HepG2 (cell line): ENCODE data around the gene FAM171A2. TPM values are rescaled to one million over a fixed set of nuclear protein-coding genes. Genes with fewer than 3 reads are reported as not detected.
"Not testable (repeated sequence)": the region's sequence is repeated elsewhere in the genome, so short reads cannot be mapped to it uniquely, and the experiment has no call there.

Source experiments
- ATAC-seq: fragments of 200-7000 bp; cut with Tn5 transposase; 3 replicates; pipeline ENCODE4 v1.9.1; 2020; ENCODE audit warnings: mild to moderate bottlenecking, moderate library complexity
- BruUV-seq: library from RNA; stranded (reverse); fragments of 400-500 nt; replicated peaks from 2 replicates; lab custom pipeline; 2021; lab: Mats Ljungman, UMichigan
- CTCF ChIA-PET: fragments of 300-600 bp; formaldehyde crosslinking; extraction: SDS; loops from one replicate; lab custom pipeline; 2021; ENCODE audit warnings: low total read pairs, inconsistent platforms, low intra/inter-chr PET ratio; lab: Yijun Ruan, JAX
- POLR2A ChIA-PET: fragments of 350-600 bp; sonication (Branson Sonifier 250); formaldehyde crosslinking; loops from one replicate; lab custom pipeline; 2020; ENCODE audit warnings: antibody characterized with exemption, inconsistent platforms; lab: Yijun Ruan, JAX
- DNase-seq: peaks from one replicate; pipeline ENCODE4 v3.0.0-alpha.2; 2015; ENCODE audit warnings: low spot score
- FAIRE-seq: peaks from 3 replicates; lab custom pipeline; 2011; peaks lifted over from hg19 to GRCh38; lab: Jason Lieb, UNC
- H2AFZ ChIP-seq: one replicate; pipeline ENCODE4 v1.6.1; 2011; ENCODE audit warnings: low read length, inconsistent platforms
- H3K27ac ChIP-seq: fragments of 300-600 bp; 3 replicates; pipeline ENCODE4 v1.8.0; 2011; ENCODE audit warnings: mixed run types, mild to moderate bottlenecking, mixed read lengths, low read length, inconsistent platforms; ENCODE audit not compliant: insufficient read depth; ENCODE audit errors: extremely low read length
- H3K27me3 ChIP-seq, 2 experiments: fragments of 200-600 bp in 1 of 2; 2 replicates in 1 of 2; 3 replicates in 1 of 2; pipeline versions ENCODE4 v1.6.0 to v1.8.0; 2011; ENCODE audit warnings: low read length in 2 of 2, mild to moderate bottlenecking in 2 of 2, moderate library complexity in 2 of 2, inconsistent platforms in 1 of 2; ENCODE audit not compliant: insufficient read depth in 2 of 2, control insufficient read depth in 1 of 2
- H3K36me3 ChIP-seq, 2 experiments: fragments of 200-600 bp in 1 of 2; replicated peaks in 1 of 2; 2 replicates in 1 of 2; 3 replicates in 1 of 2; pipeline versions ENCODE4 v1.5.1 to v1.8.0; 2011; ENCODE audit warnings: low read length in 2 of 2, inconsistent platforms in 1 of 2; ENCODE audit not compliant: insufficient read depth in 2 of 2, control insufficient read depth in 1 of 2
- H3K4me1 ChIP-seq: 2 replicates; pipeline ENCODE4 v1.5.1; 2012; ENCODE audit warnings: low read length, inconsistent platforms; ENCODE audit not compliant: insufficient read depth
- H3K4me2 ChIP-seq: 2 replicates; pipeline ENCODE4 v1.6.0; 2011; ENCODE audit warnings: low read depth, low read length, inconsistent platforms
- H3K4me3 ChIP-seq, 3 experiments: fragments of 200-600 bp in 1 of 3; sonication (generic), shearing (Covaris generic) in 1 of 3; replicated peaks in 1 of 3; 2 replicates each; pipeline ENCODE4 v1.5.1; 2011 to 2016; ENCODE audit warnings: low read length in 3 of 3, inconsistent platforms in 2 of 3, low read depth in 2 of 3, mild to moderate bottlenecking in 2 of 3, control low read depth in 1 of 3, mixed read lengths in 1 of 3; ENCODE audit not compliant: insufficient read depth in 1 of 3
- H3K79me2 ChIP-seq: one replicate; pipeline ENCODE4 v1.6.1; 2011; ENCODE audit warnings: low read length, inconsistent platforms; ENCODE audit not compliant: insufficient read depth
- H3K9ac ChIP-seq: 2 replicates; pipeline ENCODE4 v1.6.0; 2011; ENCODE audit warnings: mild to moderate bottlenecking, low read depth, low read length, inconsistent platforms; ENCODE audit not compliant: insufficient read depth
- H3K9me3 ChIP-seq: 2 replicates; pipeline ENCODE4 v1.5.1; 2012; ENCODE audit warnings: mild to moderate bottlenecking, low read length
- H4K20me1 ChIP-seq: 2 replicates; pipeline ENCODE4 v1.6.0; 2011; ENCODE audit warnings: inconsistent platforms, mild to moderate bottlenecking, low read length, moderate library complexity; ENCODE audit not compliant: insufficient read depth
- IKZF5 ChIP-seq: IDR thresholded peaks from 2 replicates; pipeline ENCODE4 v1.6.1; 2018; ENCODE audit warnings: missing genetic modification reagents, mild to moderate bottlenecking, missing compliant biosample characterization
- KDM2A ChIP-seq: sonication (generic); formaldehyde crosslinking; IDR thresholded peaks from 2 replicates; pipeline ENCODE4 v1.4.0; 2020; ENCODE audit warnings: low read depth, missing genetic modification reagents, borderline replicate concordance
- MTA3 ChIP-seq: sonication (generic); formaldehyde crosslinking; IDR thresholded peaks from 2 replicates; pipeline ENCODE4 v1.4.0; 2020; ENCODE audit warnings: missing genetic modification reagents
- POLR2AphosphoS2 ChIP-seq: IDR thresholded peaks from 2 replicates; pipeline ENCODE4 v1.6.1; 2011; ENCODE audit warnings: low read depth, low read length, improper control_type of control experiment
- RARA ChIP-seq: IDR thresholded peaks from 2 replicates; pipeline ENCODE4 v1.6.1; 2016; ENCODE audit warnings: missing genetic modification reagents, missing compliant biosample characterization
- RBM22 ChIP-seq: fragments of 200-400 bp; formaldehyde crosslinking; optimal IDR thresholded peaks from 2 replicates; pipeline ENCODE3; 2017; ENCODE audit warnings: mild to moderate bottlenecking, low read length, moderate library complexity
- SIN3A ChIP-seq: IDR thresholded peaks from 2 replicates; pipeline ENCODE4 v1.6.1; 2011; ENCODE audit warnings: low read depth, mild to moderate bottlenecking, control low read depth, low read length, borderline replicate concordance
- WGBS: methylation state at CpG from one replicate; pipeline ENCODE4 v1.1.6; 2017; ENCODE audit warnings: low lambda C conversion rate; 5-methylcytosine and 5-hydroxymethylcytosine counted together
- in situ Hi-C: cut with HindIII; loops from 2 replicates; pipeline ENCODE4 v1.10.0; 2017; ENCODE audit warnings: low pct_unique_long_range_greater_than_20kb; ENCODE audit not compliant: extremely low pct_ligation_motif_present
- intact Hi-C: fragments of 100-400 bp; cut with micrococcal nuclease; formaldehyde crosslinking; loops from one replicate; pipeline ENCODE4 v1.10.0; 2022; ENCODE audit not compliant: unreplicated experiment
- polyA plus RNA-seq, 8 experiments: library from polyadenylated mRNA; depleted of rRNA in 3 of 8; stranded (reverse) in 7 of 8; unstranded in 1 of 8; fragments of >200 nt; fragmentation: Illumina TruSeq in 4 of 8; extraction: Trizol in 4 of 8; gene quantifications; 2 replicates each; pipeline versions ENCODE4 v1.2.1 to v1.2.3, GENCODE V29; 2011 to 2016; ENCODE audit warnings: low read depth in 4 of 8, missing spikeins in 1 of 8, mixed read lengths in 1 of 8; ENCODE audit not compliant: insufficient read depth in 1 of 8
- total RNA-seq, 5 experiments: library from RNA; depleted of rRNA; stranded (reverse); fragments of >200 nt; fragmentation: Illumina TruSeq; extraction: Trizol; gene quantifications; 2 replicates each; pipeline ENCODE4 v1.2.3, GENCODE V29; 2016; ENCODE audit warnings: low read depth in 1 of 5

The FAM171A2 gene
- total and polyA plus RNA-seq, 2 of the 13 experiments (the other 11 are each of a cell fraction or from before 2014, with no cell fraction given) = 1.8 to 3.6 TPM

- H2AFZ ChIP-seq = no peak overlapping the region
- 98% methylated on average over 5 of the region's 5 CpGs for WGBS
- H3K27ac ChIP-seq = no peak overlapping the region
- H3K79me2 ChIP-seq = no peaks in the 10 kb centered on the region
- ChIA-PET CTCF (interaction anchor here (0.6 kb wide), 1 partner anchor 10 kb away, joined by 3 read pairs; no protein-coding TSS in a partner anchor), POLR2A (no interaction called here)
- TF ChIP-seq MTA3 (CRISPR knock-in tag) (no peak), IKZF5 (no peak)
- no peak for ATAC-seq
- no peak overlapping the region for H3K4me2 ChIP-seq
- H3K27me3 ChIP-seq = no peaks in the 10 kb centered on the region
- no peak for DNase-seq
- no peak for FAIRE-seq
- H3K36me3 ChIP-seq = peaks cover 18 to 49% of the 10 kb centered on the region in 2 experiments
- H3K4me3 ChIP-seq = no peak overlapping the region
- H4K20me1 ChIP-seq = no peaks in the 10 kb centered on the region
- H3K9me3 ChIP-seq = no peaks in the 10 kb centered on the region
- H3K9ac ChIP-seq = no peak overlapping the region
- BruUV-seq = no TSS peak
- in situ Hi-C loops (loop anchor here (5.0 kb wide), 1 partner anchor 125 kb away; no protein-coding TSS in a partner anchor), intact Hi-C loops (no loop called here)
- no peaks in the 10 kb centered on the region for H3K4me1 ChIP-seq
These were observed 33.3 kb upstream of the FAM171A2 start for GRCh38 chr17:44396946-44397345.

GRCh38 chr17:44394833-44395232, 31.2 kb upstream of the FAM171A2 start:
- TF ChIP-seq RARA (CRISPR knock-in tag) = no peak
- TF ChIP-seq POLR2AphosphoS2 = 0 out of 2 replicates have a peak, but pooled peaks have one; percentile 42
- peak; percentile 60 for TF ChIP-seq RBM22
- no peak for TF ChIP-seq SIN3A
- TF ChIP-seq KDM2A (CRISPR knock-in tag) = no peak
- DNase-seq = no peak
- WGBS = 89% methylated on average over 2 of the region's 2 CpGs
- no peak overlapping the region for H3K9ac ChIP-seq
- no peak overlapping the region for H3K27ac ChIP-seq
- FAIRE-seq = no peak
- H4K20me1 ChIP-seq = no peaks in the 10 kb centered on the region
- ATAC-seq = no peak
- no peaks in the 10 kb centered on the region for H3K79me2 ChIP-seq
- H3K4me3 ChIP-seq = no peak overlapping the region
- in situ Hi-C loops = loop anchor here (5.0 kb wide), 1 partner anchor 127 kb away; no protein-coding TSS in a partner anchor
- BruUV-seq = no TSS peak
- no peaks in the 10 kb centered on the region; a peak in 1 of 5 replicates for H3K27me3 ChIP-seq
- peaks cover 11% of the 10 kb centered on the region for H3K4me1 ChIP-seq
- ChIA-PET POLR2A (interaction anchor here (1.5 kb wide), 1 partner anchor 129 kb away, joined by 3 read pairs; no protein-coding TSS in a partner anchor), CTCF (no interaction called here)
- intact Hi-C loops = no loop called here
- H3K9me3 ChIP-seq = no peaks in the 10 kb centered on the region
- H2AFZ ChIP-seq = no peak overlapping the region
- peaks cover 13 to 32% of the 10 kb centered on the region in 2 experiments for H3K36me3 ChIP-seq
- H3K4me2 ChIP-seq = no peak overlapping the region

- H3K4me3 ChIP-seq, H3K79me2 ChIP-seq, in situ Hi-C loops, H4K20me1 ChIP-seq, intact Hi-C loops, POLR2A ChIA-PET, H3K9me3 ChIP-seq, FAIRE-seq, DNase-seq, H2AFZ ChIP-seq, H3K9ac ChIP-seq, CTCF ChIA-PET, H3K27ac ChIP-seq, ATAC-seq, BruUV-seq, H3K4me2 ChIP-seq, H3K27me3 ChIP-seq: not testable (repeated sequence)
- Histone ChIP-seq H3K36me3 (peaks cover 9 to 24% of the 10 kb centered on the region in 2 experiments), H3K4me1 (peaks cover 18% of the 10 kb centered on the region)
- whole genome bisulfite sequencing = 95% methylated on average over 9 of the region's 9 CpGs
These were observed 30.5 kb upstream of the FAM171A2 start for GRCh38 chr17:44394112-44394511.
